HepG2 (cell line): ENCODE results near the gene ZBTB7C.

Source experiments
- NKX3-1 ChIP-seq: sonication (generic); formaldehyde crosslinking; IDR thresholded peaks from 2 replicates; pipeline ENCODE4 v1.5.0; 2020; ENCODE audit warnings: missing genetic modification reagents
- PHF8 ChIP-seq: sonication (generic); formaldehyde crosslinking; IDR thresholded peaks from 2 replicates; pipeline ENCODE4 v1.5.0; 2020; ENCODE audit warnings: missing genetic modification reagents
- POLR2A ChIP-seq, 2 experiments: IDR thresholded peaks; 2 replicates each; pipeline ENCODE4 v1.6.1; 2011; ENCODE audit warnings: low read depth in 2 of 2, low read length in 2 of 2, mild to moderate bottlenecking in 1 of 2, moderate library complexity in 1 of 2; ENCODE audit not compliant: insufficient read depth in 1 of 2
- ZNF224 ChIP-seq: sonication (generic); formaldehyde crosslinking; IDR thresholded peaks from 2 replicates; pipeline ENCODE4 v1.5.0; 2020; ENCODE audit warnings: mild to moderate bottlenecking, missing genetic modification reagents

DNA sequence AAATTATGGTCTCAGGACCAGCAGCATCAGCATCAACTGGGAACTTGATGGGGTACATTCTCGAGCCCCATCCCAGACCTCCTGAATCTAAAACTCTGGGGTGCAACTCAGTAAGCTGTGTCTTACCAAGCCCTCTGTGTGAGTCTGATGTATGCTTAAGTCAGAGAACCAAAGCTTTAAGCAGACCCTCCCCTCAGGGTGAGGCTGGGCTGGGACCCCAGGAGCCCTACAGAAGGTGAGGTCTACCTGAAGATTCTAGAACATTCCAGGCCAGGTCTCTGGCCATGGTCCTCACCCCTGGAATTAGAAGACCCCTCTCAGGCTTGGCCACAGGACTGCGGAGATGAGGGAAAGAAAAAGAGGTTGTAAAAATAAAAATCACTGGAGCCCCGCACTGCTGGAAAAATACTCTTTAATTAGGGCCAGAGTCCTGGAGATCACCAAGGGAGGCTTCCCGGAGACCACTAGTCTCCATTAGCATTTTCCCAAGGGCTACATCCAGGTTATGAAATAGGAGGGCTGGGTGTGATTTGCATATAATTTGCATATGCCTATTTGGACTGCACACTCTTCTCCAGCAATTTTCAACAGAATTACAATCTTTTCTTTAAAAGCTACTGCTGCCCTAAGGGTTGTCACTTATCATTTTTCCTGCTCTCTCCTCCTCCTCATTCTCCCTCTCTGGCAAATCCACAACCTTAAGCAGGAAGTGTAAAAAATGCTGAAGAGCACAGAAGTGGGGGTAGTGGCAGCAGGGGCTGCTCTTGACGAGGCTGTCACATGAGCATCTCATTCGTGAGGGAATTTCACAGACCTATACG, 100.2 kb downstream of the ZBTB7C start:
- TF ChIP-seq PHF8 (CRISPR knock-in tag) (no peak), NKX3-1 (CRISPR knock-in tag) (no peak), POLR2A (IDR thresholded peaks at IDR 0.05; ENCODE audit: insufficient read depth in 1 of 2, low read depth in 2 of 2, low read length in 2 of 2) (no peak), ZNF224 (CRISPR knock-in tag) (no peak)
